GM12878 (cell line): ENCODE data around the gene SOX18. TPM values are rescaled to one million over a fixed set of nuclear protein-coding genes. Genes with fewer than 3 reads are reported as not detected.

ENCODE experiments used
- ATAC-seq: fragments of 200-7000 bp; cut with Tn5 transposase; 3 replicates; pipeline ENCODE4 v1.9.1; 2020; ENCODE audit warnings: mild to moderate bottlenecking, moderate library complexity
- BruUV-seq: library from RNA; stranded (reverse); fragments of 400-500 nt; replicated peaks from 2 replicates; lab custom pipeline; 2021; lab: Mats Ljungman, UMichigan
- CTCF ChIA-PET: fragments of 300-600 bp; sonication (Branson Sonifier 250); formaldehyde crosslinking; extraction: SDS; loops from one replicate; lab custom pipeline; 2021; ENCODE audit warnings: inconsistent platforms; lab: Yijun Ruan, JAX
- POLR2A ChIA-PET: fragments of 350-600 bp; formaldehyde crosslinking; extraction: SDS; loops from one replicate; lab custom pipeline; 2021; ENCODE audit warnings: inconsistent platforms; lab: Charles Lee
- RAD21 ChIA-PET: fragments of 300-600 bp; sonication (Branson Sonifier 250); formaldehyde crosslinking; loops from one replicate; lab custom pipeline; 2023; ENCODE audit warnings: antibody characterized with exemption; ENCODE audit not compliant: unreplicated experiment; lab: Charles Lee
- SMC1A ChIA-PET: fragments of 300-600 bp; sonication (Branson Sonifier 250); formaldehyde crosslinking; loops from one replicate; lab custom pipeline; 2023; ENCODE audit not compliant: unreplicated experiment, uncharacterized antibody; lab: Charles Lee
- DNase-seq: peaks from one replicate; pipeline ENCODE4 v3.0.0-alpha.2; 2011; ENCODE audit warnings: low read depth, low spot score
- FAIRE-seq: peaks from 3 replicates; lab custom pipeline; 2011; peaks lifted over from hg19 to GRCh38; lab: Jason Lieb, UNC
- H2AFZ ChIP-seq: 2 replicates; pipeline ENCODE4 v1.6.0; 2011; ENCODE audit warnings: low read depth, low read length, control low read depth; ENCODE audit not compliant: control insufficient read depth
- H3K27ac ChIP-seq: 2 replicates; pipeline ENCODE4 v1.5.1; 2011; ENCODE audit warnings: control low read depth; ENCODE audit not compliant: control insufficient read depth, insufficient read depth
- H3K27me3 ChIP-seq, 2 experiments: replicated peaks in 1 of 2; 2 replicates each; pipeline versions ENCODE4 v1.6.0 to v1.6.1; 2011; ENCODE audit warnings: low read length in 1 of 2; ENCODE audit not compliant: control insufficient read depth in 2 of 2, insufficient read depth in 2 of 2
- H3K36me3 ChIP-seq, 2 experiments: 2 replicates each; pipeline ENCODE4 v1.5.1; 2011; ENCODE audit warnings: low read length in 1 of 2; ENCODE audit not compliant: control insufficient read depth in 2 of 2, insufficient read depth in 2 of 2
- H3K4me1 ChIP-seq: 2 replicates; pipeline ENCODE4 v1.6.1; 2011; ENCODE audit warnings: mild to moderate bottlenecking, low read length, moderate library complexity, mixed read lengths; ENCODE audit not compliant: control insufficient read depth, insufficient read depth
- H3K4me2 ChIP-seq: 2 replicates; pipeline ENCODE4 v1.6.0; 2011; ENCODE audit warnings: control low read depth; ENCODE audit not compliant: control insufficient read depth, insufficient read depth
- H3K4me3 ChIP-seq: fragments of 200-600 bp; sonication (generic); 2 replicates; pipeline ENCODE4 v1.5.1; 2016
- H3K79me2 ChIP-seq: 2 replicates; pipeline ENCODE4 v1.6.0; 2011; ENCODE audit warnings: low read length; ENCODE audit not compliant: control insufficient read depth, insufficient read depth
- H3K9ac ChIP-seq: 2 replicates; pipeline ENCODE4 v1.8.0; 2011; ENCODE audit warnings: low read length, control low read depth, mixed read lengths; ENCODE audit not compliant: control insufficient read depth, insufficient read depth
- H3K9me3 ChIP-seq: replicated peaks from 3 replicates; pipeline ENCODE4 v1.5.1; 2011; ENCODE audit warnings: mild to moderate bottlenecking, low read length; ENCODE audit not compliant: control insufficient read depth, insufficient read depth
- H4K20me1 ChIP-seq: 2 replicates; pipeline ENCODE4 v1.6.0; 2011; ENCODE audit not compliant: control insufficient read depth, insufficient read depth
- BRCA1 ChIP-seq: IDR thresholded peaks from 2 replicates; pipeline ENCODE4 v1.6.1; 2011; ENCODE audit warnings: low read depth, low read length, improper control_type of control experiment
- CEBPB ChIP-seq, 2 experiments: fragments of 150-350 bp in 1 of 2; IDR thresholded peaks; 2 replicates each; pipeline ENCODE4 v1.6.1; 2012 to 2014; ENCODE audit warnings: low read depth in 2 of 2, low read length in 2 of 2, borderline replicate concordance in 1 of 2, inconsistent platforms in 1 of 2
- CHD2 ChIP-seq: IDR thresholded peaks from 2 replicates; pipeline ENCODE4 v1.6.1; 2011; ENCODE audit warnings: low read depth, low read length, improper control_type of control experiment, borderline replicate concordance
- CHD4 ChIP-seq: fragments of 200-600 bp; sonication (generic); IDR thresholded peaks from 2 replicates; pipeline ENCODE4 v1.6.1; 2016; ENCODE audit warnings: mild to moderate bottlenecking
- ETV6 ChIP-seq, 2 experiments: fragments of 450-650 bp in 1 of 2; IDR thresholded peaks in 1 of 2; conservative IDR thresholded peaks in 1 of 2; 2 replicates each; pipeline ENCODE4 v1.6.1; 2014; ENCODE audit warnings: antibody characterized with exemption in 1 of 2, borderline replicate concordance in 1 of 2, low read depth in 1 of 2, mild to moderate bottlenecking in 1 of 2, moderate library complexity in 1 of 2
- MLLT1 ChIP-seq: fragments of 450-650 bp; IDR thresholded peaks from 2 replicates; pipeline ENCODE4 v1.6.1; 2016; ENCODE audit warnings: mild to moderate bottlenecking
- PAX5 ChIP-seq: IDR thresholded peaks from 2 replicates; pipeline ENCODE4 v1.6.1; 2011; ENCODE audit warnings: low read depth, low read length, borderline replicate concordance
- PAX8 ChIP-seq: fragments of 450-650 bp; IDR thresholded peaks from 2 replicates; pipeline ENCODE4 v1.6.1; 2017; ENCODE audit warnings: mild to moderate bottlenecking, moderate library complexity
- POLR2A ChIP-seq: IDR thresholded peaks from 2 replicates; pipeline ENCODE4 v1.6.1; 2011; ENCODE audit warnings: low read depth, mild to moderate bottlenecking, low read length
- POLR2AphosphoS2 ChIP-seq: IDR thresholded peaks from 2 replicates; pipeline ENCODE4 v1.6.1; 2011; ENCODE audit warnings: low read depth, mild to moderate bottlenecking, low read length, improper control_type of control experiment, moderate library complexity
- SMAD5 ChIP-seq: IDR thresholded peaks from 2 replicates; pipeline ENCODE4 v1.6.1; 2016; ENCODE audit warnings: antibody characterized with exemption, low read depth
- SPI1 ChIP-seq: IDR thresholded peaks from 2 replicates; pipeline ENCODE4 v1.6.1; 2011; ENCODE audit warnings: low read depth, mild to moderate bottlenecking, low read length, moderate library complexity, borderline replicate concordance; ENCODE audit not compliant: insufficient read depth
- SREBF1 ChIP-seq: IDR thresholded peaks from 2 replicates; pipeline ENCODE4 v1.6.1; 2012; ENCODE audit warnings: mild to moderate bottlenecking, low read length
- SUPT20H ChIP-seq: IDR thresholded peaks from 2 replicates; pipeline ENCODE4 v1.6.1; 2011; ENCODE audit warnings: low read depth, mild to moderate bottlenecking, low read length, moderate library complexity, borderline replicate concordance; ENCODE audit not compliant: control insufficient read depth
- TCF3 ChIP-seq: IDR thresholded peaks from 2 replicates; pipeline ENCODE4 v1.6.1; 2012; ENCODE audit warnings: low read depth, mild to moderate bottlenecking, low read length, borderline replicate concordance; ENCODE audit not compliant: insufficient read depth
- ZZZ3 ChIP-seq: IDR thresholded peaks from 2 replicates; pipeline ENCODE4 v1.6.1; 2011; ENCODE audit warnings: low read depth; ENCODE audit not compliant: control insufficient read depth, insufficient read length
- WGBS: methylation state at CpG from one replicate; pipeline ENCODE4 v1.1.6; 2016; ENCODE audit warnings: low lambda C conversion rate; ENCODE audit not compliant: insufficient replicate concordance, insufficient coverage; ENCODE audit errors: missing lambda C conversion rate; 5-methylcytosine and 5-hydroxymethylcytosine counted together
- in situ Hi-C: fragments of 300-500 bp; cut with MboI; formaldehyde crosslinking; loops from 9 replicates; pipeline ENCODE4 v1.14.3; 2018; ENCODE audit warnings: mixed read lengths
- intact Hi-C: fragments of 100-400 bp; cut with micrococcal nuclease; formaldehyde crosslinking; loops from one replicate; pipeline ENCODE4 v1.14.2; 2022; ENCODE audit not compliant: unreplicated experiment
- polyA plus RNA-seq, 11 experiments: library from polyadenylated mRNA; depleted of rRNA in 4 of 11; unstranded in 6 of 11; stranded (reverse) in 5 of 11; fragments of >200 nt; fragmentation: Nextera tagmentation in 4 of 11; fragmentation: Illumina TruSeq in 1 of 11; extraction: Ambion mirVana in 4 of 11; extraction: Trizol in 1 of 11; gene quantifications; 1 replicate in 1 of 11; 2 replicates in 10 of 11; pipeline versions ENCODE4 v1.2.1 to v1.2.3, GENCODE V29; 2011 to 2016; ENCODE audit warnings: inconsistent platforms in 2 of 11, missing spikeins in 2 of 11, low read depth in 1 of 11
- total RNA-seq, 4 experiments: library from RNA; depleted of rRNA in 3 of 4; stranded (reverse); fragments of >200 nt in 3 of 4; fragmentation: Illumina TruSeq in 1 of 4; extraction: Trizol in 1 of 4; gene quantifications; 2 replicates each; pipeline versions ENCODE4 v1.2.1 to v1.2.3, GENCODE V29; 2013 to 2021

SOX18 gene
- total and polyA plus RNA-seq, 10 of the 15 experiments (the other 5 are each of a cell fraction or from before 2014, with no cell fraction given): 0.05 to 5.6 (median 0.28) TPM; not detected in 3

- no peak within 1 kb of the TSS for H2AFZ ChIP-seq
- H3K27ac ChIP-seq: peak within 1 kb of the TSS; percentile 77
- intact Hi-C loops: loop anchor here (2.0 kb wide), 1 partner anchor 23 kb away; no protein-coding TSS in a partner anchor
- in situ Hi-C loops: no loop called here
- ChIA-PET CTCF (interaction anchor here (1.0 to 9.1 kb wide), 6 partner anchors 21 to 86 kb away, joined by 3 to 108 read pairs (median 4); partner anchors contain the start of genes PRPF6 and SAMD10), POLR2A (interaction anchor here (1.1 to 7.2 kb wide), 4 partner anchors 32 to 55 kb away, joined by 4 to 63 read pairs (median 7); partner anchors contain the start of genes PRPF6 and SAMD10), RAD21 (interaction anchor here (1.7 to 7.1 kb wide), 2 partner anchors 25 to 55 kb away, joined by 4 to 92 read pairs; partner anchors contain the start of genes PRPF6 and SAMD10), SMC1A (interaction anchor here (0.6 to 6.1 kb wide), 7 partner anchors 11 to 84 kb away, joined by 3 to 52 read pairs (median 3); partner anchors contain the start of genes PRPF6 and SAMD10)
- H4K20me1 ChIP-seq: no peaks in the 10 kb centered on the region
- H3K4me3 ChIP-seq: no peak within 1 kb of the TSS
- H3K9ac ChIP-seq: peak within 1 kb of the TSS; percentile 64
- no peaks in the 10 kb centered on the region for H3K27me3 ChIP-seq
- peaks cover 4% of the 10 kb centered on the region for H3K79me2 ChIP-seq
- TF ChIP-seq MLLT1: peak; percentile 54; the same call in 1 of the 2 replicates
- no peak for TF ChIP-seq TCF3
- TF ChIP-seq SREBF1: no peak
- no peak for TF ChIP-seq CHD4
- no peak for TF ChIP-seq SPI1
- no peak for TF ChIP-seq BRCA1
- peak; percentile 57 for TF ChIP-seq POLR2AphosphoS2
- no peak for TF ChIP-seq PAX8
- peak; percentile 2; the same call in 1 of the 2 replicates for TF ChIP-seq CHD2
- no peak for TF ChIP-seq ETV6 (conservative IDR thresholded peaks at IDR 0.05 in 1 of 2, IDR thresholded peaks at IDR 0.05 in 1 of 2; ENCODE audit: borderline replicate concordance in 1 of 2, low read depth in 1 of 2)
- 0 out of 2 replicates have a peak, but pooled peaks have one; percentile 54 for TF ChIP-seq SMAD5
- no peak for TF ChIP-seq PAX5
- TF ChIP-seq POLR2A: peak; percentile 60
- TF ChIP-seq ZZZ3: no peak
- no peak for TF ChIP-seq CEBPB (IDR thresholded peaks at IDR 0.05; ENCODE audit: borderline replicate concordance in 1 of 2, low read depth in 2 of 2, low read length in 2 of 2)
- TF ChIP-seq SUPT20H: no peak
- TF ChIP-seq, all 136 proteins: peak for 5
- Histone ChIP-seq H3K9me3 (no peaks in the 10 kb centered on the region), H3K36me3 (peaks cover 6 to 17% of the 10 kb centered on the region in 2 experiments; a peak in 3 of 4 replicates), H3K4me1 (peaks cover 50% of the 10 kb centered on the region), H3K4me2 (peak within 1 kb of the TSS; percentile 70)
- FAIRE-seq (no peak), DNase-seq (no peak), ATAC-seq (no peak)
- 97% methylated on average over 10 of the region's 10 CpGs for WGBS
- no TSS peak for BruUV-seq
These were observed 13.5 kb downstream of the SOX18 start, which contains the start of gene C20orf204 for GRCh38 chr20:64035933-64036345. Gene C20orf204 (plus strand): TSS chr20:64036182. CDS start chr20:64036324, 142 bp downstream.
